22Rv1 (cell line): Measurements from ENCODE around the gene CRADD.

Source experiments
- ZFX ChIP-seq: fragments of 450-650 bp; IDR thresholded peaks from 2 replicates; pipeline ENCODE4 v1.6.1; 2017; ENCODE audit warnings: antibody characterized with exemption, borderline replicate concordance
- TF ChIP-seq, protein P1 (sequence below): fragments of 450-650 bp; IDR thresholded peaks from 2 replicates; pipeline ENCODE4 v1.5.1; 2017; ENCODE audit warnings: mild to moderate bottlenecking

GRCh38 chr12:93831374-93831773 is 154.2 kb downstream of the CRADD start:
- TF ChIP-seq, protein P1, sequence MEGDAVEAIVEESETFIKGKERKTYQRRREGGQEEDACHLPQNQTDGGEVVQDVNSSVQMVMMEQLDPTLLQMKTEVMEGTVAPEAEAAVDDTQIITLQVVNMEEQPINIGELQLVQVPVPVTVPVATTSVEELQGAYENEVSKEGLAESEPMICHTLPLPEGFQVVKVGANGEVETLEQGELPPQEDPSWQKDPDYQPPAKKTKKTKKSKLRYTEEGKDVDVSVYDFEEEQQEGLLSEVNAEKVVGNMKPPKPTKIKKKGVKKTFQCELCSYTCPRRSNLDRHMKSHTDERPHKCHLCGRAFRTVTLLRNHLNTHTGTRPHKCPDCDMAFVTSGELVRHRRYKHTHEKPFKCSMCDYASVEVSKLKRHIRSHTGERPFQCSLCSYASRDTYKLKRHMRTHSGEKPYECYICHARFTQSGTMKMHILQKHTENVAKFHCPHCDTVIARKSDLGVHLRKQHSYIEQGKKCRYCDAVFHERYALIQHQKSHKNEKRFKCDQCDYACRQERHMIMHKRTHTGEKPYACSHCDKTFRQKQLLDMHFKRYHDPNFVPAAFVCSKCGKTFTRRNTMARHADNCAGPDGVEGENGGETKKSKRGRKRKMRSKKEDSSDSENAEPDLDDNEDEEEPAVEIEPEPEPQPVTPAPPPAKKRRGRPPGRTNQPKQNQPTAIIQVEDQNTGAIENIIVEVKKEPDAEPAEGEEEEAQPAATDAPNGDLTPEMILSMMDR = no peak
- TF ChIP-seq ZFX = no peak
